Heart left ventricle (tissue), 13 donors: ENCODE data around the gene ABCC5.

Experiments used
- POLR2A ChIP-seq, 2 donors: fragments of 450-650 bp; IDR thresholded peaks; one replicate each; pipeline ENCODE4 v1.6.1; 2017; ENCODE audit warnings: antibody characterized with exemption in 2 of 2, mild to moderate bottlenecking in 2 of 2, moderate library complexity in 2 of 2
- TF ChIP-seq, protein P1 (sequence below), 12 donors: fragments of 200-600 bp; sonication (generic) in 4 of 12; IDR thresholded peaks; one replicate each; pipeline versions ENCODE4 v1.5.0 to v1.8.0; 2018 to 2022; ENCODE audit warnings: antibody characterized with exemption in 12 of 12, mild to moderate bottlenecking in 5 of 12
- donor health status: ischemic (EF 13 %, LVEDD 7.1; RV severe dilation, severe dysfunction).
- donor health status: DM: no; HTN: yes; CAD: no.
- donor health status: DM: no; HTN: no; CAD: no.
- donor health status: ischemic (EF 25% LVEDD 6.9; RV normal size, moderate dysfunction).
- donor health status: ischemic (EF 25% LVEDD 5.7; RV mildly dilated, moderate dysfunction).
- donor health status: ischemic (EF 35%, LVEDD 5.7; RV mildly dilated, moderate dysfunction).
- donor health status: nonischemic (EF 11% LVEDD 7.7; RV severe dilation, severe dysfunction).
- donor health status: DM: yes; HTN: yes; CAD: no.
- donor health status: PGD.
- donor health status: ischemic (EF 29% LVEDD 5.4; RV normal size, mild dysfunction).
- donor health status: nonischemic (EF 23%, LVEDD 6.1; RV moderate dilation, normal function).

DNA sequence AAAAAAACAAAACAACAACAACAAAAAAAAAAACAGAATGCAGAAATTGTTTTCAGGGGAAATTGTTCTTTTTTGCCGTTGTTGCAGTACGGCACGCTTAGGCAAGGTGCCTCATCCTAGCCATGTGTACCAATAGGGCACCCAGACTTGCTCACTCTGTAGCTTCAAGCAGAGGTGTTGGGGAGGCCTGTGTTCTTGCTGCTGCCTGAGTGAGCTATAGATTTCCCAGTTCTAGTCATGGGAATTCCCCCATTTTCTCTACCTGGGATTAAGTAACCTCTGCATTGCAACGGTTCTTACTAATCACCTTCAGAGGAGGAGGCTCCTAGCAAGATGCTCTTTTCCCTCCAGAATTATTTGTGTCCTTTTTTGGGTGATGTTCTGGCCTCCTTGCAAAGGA lies 120.1 kb downstream of the ABCC5 start:
- no peak for TF ChIP-seq POLR2A (IDR thresholded peaks at IDR 0.05)
- TF ChIP-seq, protein P1, sequence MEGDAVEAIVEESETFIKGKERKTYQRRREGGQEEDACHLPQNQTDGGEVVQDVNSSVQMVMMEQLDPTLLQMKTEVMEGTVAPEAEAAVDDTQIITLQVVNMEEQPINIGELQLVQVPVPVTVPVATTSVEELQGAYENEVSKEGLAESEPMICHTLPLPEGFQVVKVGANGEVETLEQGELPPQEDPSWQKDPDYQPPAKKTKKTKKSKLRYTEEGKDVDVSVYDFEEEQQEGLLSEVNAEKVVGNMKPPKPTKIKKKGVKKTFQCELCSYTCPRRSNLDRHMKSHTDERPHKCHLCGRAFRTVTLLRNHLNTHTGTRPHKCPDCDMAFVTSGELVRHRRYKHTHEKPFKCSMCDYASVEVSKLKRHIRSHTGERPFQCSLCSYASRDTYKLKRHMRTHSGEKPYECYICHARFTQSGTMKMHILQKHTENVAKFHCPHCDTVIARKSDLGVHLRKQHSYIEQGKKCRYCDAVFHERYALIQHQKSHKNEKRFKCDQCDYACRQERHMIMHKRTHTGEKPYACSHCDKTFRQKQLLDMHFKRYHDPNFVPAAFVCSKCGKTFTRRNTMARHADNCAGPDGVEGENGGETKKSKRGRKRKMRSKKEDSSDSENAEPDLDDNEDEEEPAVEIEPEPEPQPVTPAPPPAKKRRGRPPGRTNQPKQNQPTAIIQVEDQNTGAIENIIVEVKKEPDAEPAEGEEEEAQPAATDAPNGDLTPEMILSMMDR (IDR thresholded peaks at IDR 0.05), result no peak
